ENCODE measurements around the gene ARID1A. TPM values are rescaled to one million over a fixed set of nuclear protein-coding genes. Genes with fewer than 3 reads are reported as not detected.

Gene ARID1A
- total RNA-seq, 1 donor from 2014 or later: 186 TPM

DNA sequence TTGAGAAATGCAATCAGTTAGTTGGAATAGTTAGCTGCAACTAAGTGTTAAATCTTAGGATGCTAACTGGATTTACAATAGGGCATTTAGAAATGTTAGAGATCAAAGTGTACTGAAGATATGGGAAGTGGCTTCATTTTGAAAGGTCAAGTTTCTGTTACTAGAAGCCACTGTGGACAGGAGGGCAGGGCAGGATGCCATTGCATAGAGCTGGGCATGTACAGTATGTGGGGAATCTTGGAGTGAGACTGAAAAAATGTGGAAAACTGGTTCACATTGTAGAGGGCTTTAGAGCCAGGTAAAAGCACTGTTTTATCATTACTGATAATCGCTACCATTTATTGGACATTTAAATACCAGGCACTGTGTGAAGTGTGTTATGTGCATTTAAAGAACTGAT lies 31.0 kb downstream of the ARID1A start:
- H3K9me3 Mint-ChIP-seq (ENCODE audit: low read depth): no peaks in the 10 kb centered on the region
- H3K4me1 Mint-ChIP-seq (ENCODE audit: low read depth): peaks cover 63% of the 10 kb centered on the region
- DNase-seq (ENCODE audit: low spot score, unreplicated experiment): no peak
- H3K27me3 Mint-ChIP-seq: no peaks in the 10 kb centered on the region
- peak overlapping the region; percentile 49 for H3K27ac Mint-ChIP-seq
- H3K36me3 Mint-ChIP-seq (ENCODE audit: insufficient read depth): peaks cover 13% of the 10 kb centered on the region
- H3K4me3 Mint-ChIP-seq (ENCODE audit: low read depth): no peak overlapping the region
- TF ChIP-seq, protein P1, sequence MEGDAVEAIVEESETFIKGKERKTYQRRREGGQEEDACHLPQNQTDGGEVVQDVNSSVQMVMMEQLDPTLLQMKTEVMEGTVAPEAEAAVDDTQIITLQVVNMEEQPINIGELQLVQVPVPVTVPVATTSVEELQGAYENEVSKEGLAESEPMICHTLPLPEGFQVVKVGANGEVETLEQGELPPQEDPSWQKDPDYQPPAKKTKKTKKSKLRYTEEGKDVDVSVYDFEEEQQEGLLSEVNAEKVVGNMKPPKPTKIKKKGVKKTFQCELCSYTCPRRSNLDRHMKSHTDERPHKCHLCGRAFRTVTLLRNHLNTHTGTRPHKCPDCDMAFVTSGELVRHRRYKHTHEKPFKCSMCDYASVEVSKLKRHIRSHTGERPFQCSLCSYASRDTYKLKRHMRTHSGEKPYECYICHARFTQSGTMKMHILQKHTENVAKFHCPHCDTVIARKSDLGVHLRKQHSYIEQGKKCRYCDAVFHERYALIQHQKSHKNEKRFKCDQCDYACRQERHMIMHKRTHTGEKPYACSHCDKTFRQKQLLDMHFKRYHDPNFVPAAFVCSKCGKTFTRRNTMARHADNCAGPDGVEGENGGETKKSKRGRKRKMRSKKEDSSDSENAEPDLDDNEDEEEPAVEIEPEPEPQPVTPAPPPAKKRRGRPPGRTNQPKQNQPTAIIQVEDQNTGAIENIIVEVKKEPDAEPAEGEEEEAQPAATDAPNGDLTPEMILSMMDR (IDR thresholded peaks at IDR 0.05; ENCODE audit: unreplicated experiment): no peak

DNA sequence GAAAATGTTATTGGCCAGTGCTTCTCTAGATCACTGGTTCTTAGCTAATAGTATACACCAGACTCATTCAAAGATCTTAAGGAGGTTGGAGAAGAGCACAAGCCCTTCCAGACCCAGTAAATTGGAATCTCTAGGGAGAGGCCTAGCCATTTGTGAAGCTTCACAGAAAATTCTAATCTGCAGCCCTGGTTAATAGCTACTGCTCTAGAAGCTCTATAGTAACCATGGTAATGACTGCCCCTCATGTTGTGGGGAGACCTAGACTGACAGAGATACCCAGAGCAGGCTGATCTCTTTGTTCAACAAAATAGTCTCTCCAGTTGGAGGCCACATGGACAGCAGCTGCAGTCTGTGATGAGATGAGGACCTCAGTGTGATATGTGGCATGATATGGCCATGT lies 31.7 kb downstream of the ARID1A start:
- peaks cover 56% of the 10 kb centered on the region for H3K4me1 Mint-ChIP-seq (ENCODE audit: low read depth)
- H3K27me3 Mint-ChIP-seq: no peaks in the 10 kb centered on the region
- H3K9me3 Mint-ChIP-seq (ENCODE audit: low read depth): no peaks in the 10 kb centered on the region
- TF ChIP-seq, protein P1 (IDR thresholded peaks at IDR 0.05; ENCODE audit: unreplicated experiment): no peak
- no peak overlapping the region for H3K4me3 Mint-ChIP-seq (ENCODE audit: low read depth)
- H3K36me3 Mint-ChIP-seq (ENCODE audit: insufficient read depth): peaks cover 13% of the 10 kb centered on the region
- no peak overlapping the region for H3K27ac Mint-ChIP-seq
- no peak for DNase-seq (ENCODE audit: low spot score, unreplicated experiment)

DNA sequence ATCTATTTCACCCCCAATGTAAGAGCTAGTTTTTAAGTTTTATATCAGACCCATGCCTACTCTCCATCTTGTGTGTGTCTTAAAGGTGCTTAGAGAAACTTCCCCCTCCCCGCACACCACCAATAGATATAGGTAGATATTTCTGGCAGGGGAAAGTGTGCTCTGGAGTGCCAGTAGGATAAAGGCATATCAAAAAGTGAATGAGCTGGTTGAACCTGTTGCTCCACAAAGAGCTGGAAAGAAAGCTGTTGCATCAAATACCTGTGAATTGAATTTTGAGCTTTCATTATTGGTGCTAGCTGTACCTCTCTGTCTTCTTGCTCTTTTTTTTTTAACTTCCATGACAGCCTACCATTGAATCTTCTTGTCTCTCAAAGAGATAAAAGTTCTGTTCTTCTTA lies 32.8 kb downstream of the ARID1A start:
- Mint-ChIP-seq H3K36me3 (ENCODE audit: insufficient read depth) (peaks cover 19% of the 10 kb centered on the region), H3K4me1 (ENCODE audit: low read depth) (peaks cover 44% of the 10 kb centered on the region), H3K4me3 (ENCODE audit: low read depth) (no peak overlapping the region), H3K9me3 (ENCODE audit: low read depth) (no peaks in the 10 kb centered on the region), H3K27me3 (no peaks in the 10 kb centered on the region), H3K27ac (peak overlapping the region; percentile 53)
- no peak for DNase-seq (ENCODE audit: low spot score, unreplicated experiment)
- TF ChIP-seq, protein P1 (IDR thresholded peaks at IDR 0.05; ENCODE audit: unreplicated experiment): no peak

DNA sequence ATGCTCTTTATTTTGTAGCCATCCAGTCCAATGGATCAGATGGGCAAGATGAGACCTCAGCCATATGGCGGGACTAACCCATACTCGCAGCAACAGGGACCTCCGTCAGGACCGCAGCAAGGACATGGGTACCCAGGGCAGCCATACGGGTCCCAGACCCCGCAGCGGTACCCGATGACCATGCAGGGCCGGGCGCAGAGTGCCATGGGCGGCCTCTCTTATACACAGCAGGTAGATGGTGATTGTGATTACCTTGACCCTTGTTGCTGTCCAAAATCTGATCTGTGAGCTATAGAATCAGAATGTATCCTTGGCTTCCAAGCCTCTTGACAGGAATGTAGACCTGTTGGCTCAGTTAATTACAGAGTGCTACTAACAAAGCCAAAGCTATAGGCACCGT lies 33.8 kb downstream of the ARID1A start:
- Mint-ChIP-seq H3K27ac (no peak overlapping the region), H3K4me3 (ENCODE audit: low read depth) (no peak overlapping the region), H3K27me3 (no peaks in the 10 kb centered on the region), H3K4me1 (ENCODE audit: low read depth) (peaks cover 35% of the 10 kb centered on the region), H3K36me3 (ENCODE audit: insufficient read depth) (peaks cover 25% of the 10 kb centered on the region), H3K9me3 (ENCODE audit: low read depth) (no peaks in the 10 kb centered on the region)
- TF ChIP-seq, protein P1 (IDR thresholded peaks at IDR 0.05; ENCODE audit: unreplicated experiment): no peak
- no peak for DNase-seq (ENCODE audit: low spot score, unreplicated experiment)

DNA sequence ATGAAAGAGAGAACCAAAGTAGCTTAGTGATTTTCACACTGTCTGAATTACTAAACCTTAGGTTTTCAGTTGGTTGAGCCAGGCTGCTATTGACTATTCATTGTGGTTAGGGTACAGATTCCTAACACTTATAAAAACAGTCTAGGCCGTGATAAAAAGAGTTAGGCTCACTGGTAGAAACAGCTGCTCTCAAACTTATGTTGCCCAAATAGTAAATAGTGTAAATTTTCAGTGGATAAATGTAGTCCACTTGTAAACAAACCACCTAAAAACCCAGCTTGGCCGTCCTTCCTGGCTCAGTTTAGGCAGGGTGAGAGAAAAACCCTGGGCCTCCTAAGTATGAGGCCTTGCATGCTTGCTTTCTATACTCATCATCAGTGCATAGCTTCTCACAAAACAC lies 34.9 kb downstream of the ARID1A start:
- Mint-ChIP-seq H3K27ac (peak overlapping the region; percentile 89), H3K9me3 (ENCODE audit: low read depth) (no peaks in the 10 kb centered on the region), H3K4me3 (ENCODE audit: low read depth) (no peak overlapping the region), H3K27me3 (no peaks in the 10 kb centered on the region), H3K36me3 (ENCODE audit: insufficient read depth) (peaks cover 27% of the 10 kb centered on the region), H3K4me1 (ENCODE audit: low read depth) (peaks cover 34% of the 10 kb centered on the region)
- TF ChIP-seq, protein P1 (IDR thresholded peaks at IDR 0.05; ENCODE audit: unreplicated experiment): no peak
- no peak for DNase-seq (ENCODE audit: low spot score, unreplicated experiment)
